GM11168 (cell line): Measurements from ENCODE around the gene NPAT.

Experiments used
- in situ Hi-C: fragments of 300-500 bp; cut with MboI; formaldehyde crosslinking; loops from one replicate; pipeline ENCODE4 v1.12.0; 2022; ENCODE audit warnings: low sequenced_read_pairs; ENCODE audit not compliant: unreplicated experiment

The NPAT gene

GRCh38 chr11:108222574-108223347, at the start of gene NPAT, which contains the start of gene ATM:
TSS of gene NPAT (minus strand) at chr11:108222638. CDS start at chr11:108222536, 102 bp downstream.
TSS of gene ATM (plus strand) at chr11:108223067. CDS start at chr11:108227625, 4,558 bp downstream.
- in situ Hi-C loops, result no loop called here

GRCh38 chr11:108269583-108269982, 47.1 kb upstream of the NPAT start:
- in situ Hi-C loops, result no loop called here

- in situ Hi-C loops, result no loop called here
Measured at GRCh38 chr11:108253176-108253575, 30.7 kb upstream of the NPAT start.

GRCh38 chr11:108246885-108247284, 24.4 kb upstream of the NPAT start:
- in situ Hi-C loops, result no loop called here

GRCh38 chr11:108246308-108246707, 23.9 kb upstream of the NPAT start:
- in situ Hi-C loops, result no loop called here

- in situ Hi-C loops, result no loop called here
Measured at GRCh38 chr11:108242422-108242821, 20.0 kb upstream of the NPAT start.

GRCh38 chr11:108241330-108242037, 19.0 kb upstream of the NPAT start:
- in situ Hi-C loops, result no loop called here

- in situ Hi-C loops, result no loop called here
Measured at GRCh38 chr11:108239076-108239475, 16.6 kb upstream of the NPAT start.

GRCh38 chr11:108237058-108237481, 14.6 kb upstream of the NPAT start:
- in situ Hi-C loops, result no loop called here

GRCh38 chr11:108235633-108236032, 13.2 kb upstream of the NPAT start:
- in situ Hi-C loops, result no loop called here

- in situ Hi-C loops, result no loop called here
Measured at GRCh38 chr11:108235192-108235591, 12.8 kb upstream of the NPAT start.

- in situ Hi-C loops, result no loop called here
Measured at GRCh38 chr11:108233277-108233945, 11.0 kb upstream of the NPAT start.

GRCh38 chr11:108228251-108228650, 5.8 kb upstream of the NPAT start:
- in situ Hi-C loops, result no loop called here

- in situ Hi-C loops, result no loop called here
Measured at GRCh38 chr11:108226036-108226435, 3.6 kb upstream of the NPAT start.

GRCh38 chr11:108224911-108225786, 2.7 kb upstream of the NPAT start:
- in situ Hi-C loops, result no loop called here

GRCh38 chr11:108224366-108224765, 1.9 kb upstream of the NPAT start:
- in situ Hi-C loops, result no loop called here

- in situ Hi-C loops, result no loop called here
Measured at GRCh38 chr11:108223348-108224149, 1.1 kb upstream of the NPAT start.

- in situ Hi-C loops, result no loop called here
Measured at GRCh38 chr11:108221911-108222573, 396 bp downstream of the NPAT start.

- in situ Hi-C loops, result no loop called here
Measured at GRCh38 chr11:108221371-108221770, 1.1 kb downstream of the NPAT start.
